Lower lobe of right lung (tissue), 2 donors: ENCODE measurements around the gene LACTBL1. TPM values are rescaled to one million over a fixed set of nuclear protein-coding genes. Genes with fewer than 3 reads are reported as not detected.

Experiments
- ATAC-seq, 2 donors: fragments of 200-7000 bp; cut with Tn5 transposase; one replicate each; pipeline ENCODE4 v1.9.1; 2020 to 2022; ENCODE audit warnings: mild to moderate bottlenecking in 2 of 2, moderate library complexity in 2 of 2
- DNase-seq: peaks from one replicate; pipeline ENCODE4 v3.0.0-alpha.2; 2020
- H3K27ac ChIP-seq: fragments of 200-600 bp; one replicate; pipeline ENCODE4 v1.8.0; 2022
- H3K27me3 ChIP-seq: fragments of 200-600 bp; one replicate; pipeline ENCODE4 v1.8.0; 2022; ENCODE audit warnings: low read depth
- H3K36me3 ChIP-seq: fragments of 200-600 bp; one replicate; pipeline ENCODE4 v1.8.0; 2022; ENCODE audit warnings: mild to moderate bottlenecking
- H3K4me1 ChIP-seq: fragments of 200-600 bp; one replicate; pipeline ENCODE4 v1.8.0; 2022
- H3K4me3 ChIP-seq: fragments of 200-600 bp; one replicate; pipeline ENCODE4 v1.8.0; 2022; ENCODE audit warnings: mild to moderate bottlenecking
- H3K9me3 ChIP-seq: fragments of 200-600 bp; one replicate; pipeline ENCODE4 v1.8.0; 2022
- CTCF ChIP-seq: fragments of 200-600 bp; IDR thresholded peaks from one replicate; pipeline ENCODE4 v1.8.0; 2022; ENCODE audit warnings: antibody characterized with exemption, mild to moderate bottlenecking
- intact Hi-C: fragments of 100-400 bp; cut with DNase I; formaldehyde crosslinking; loops from one replicate; pipeline ENCODE4 v1.11.0; 2022
- total RNA-seq: library from RNA; stranded (reverse); fragmentation: NEBNext Ultra II Directional; extraction: Animal tissue kit (Norgen Biotek cat#: 25700); gene quantifications from one replicate; pipeline ENCODE4 v1.2.1, GENCODE V29; 2021
- donor health status: DM: no; HTN: yes; CAD: no; lungs with severe emphysema.

LACTBL1 gene
- total RNA-seq, 1 donor from 2014 or later = not detected

- peaks cover 11% of the 10 kb centered on the region for H3K27me3 ChIP-seq
- H3K4me1 ChIP-seq = no peaks in the 10 kb centered on the region
- intact Hi-C loops = no loop called here
- DNase-seq (peak; percentile 59), ATAC-seq (peak; percentile 89 to 94)
- no peaks in the 10 kb centered on the region for H3K36me3 ChIP-seq
- no peaks in the 10 kb centered on the region for H3K9me3 ChIP-seq
- H3K27ac ChIP-seq = no peak overlapping the region
- TF ChIP-seq CTCF = peak; percentile 62
- H3K4me3 ChIP-seq = no peak overlapping the region
Measured at GRCh38 chr1:22976461-22977243, 4.0 kb upstream of the LACTBL1 start.

- peaks cover 14% of the 10 kb centered on the region for H3K27me3 ChIP-seq
- no peaks in the 10 kb centered on the region for H3K36me3 ChIP-seq
- ATAC-seq (no peak), DNase-seq (no peak)
- no peak overlapping the region for H3K27ac ChIP-seq
- no peaks in the 10 kb centered on the region for H3K9me3 ChIP-seq
- intact Hi-C loops = no loop called here
- no peak for TF ChIP-seq CTCF
- H3K4me1 ChIP-seq = no peaks in the 10 kb centered on the region
- H3K4me3 ChIP-seq = no peak overlapping the region
Measured at GRCh38 chr1:22976127-22976460, 3.4 kb upstream of the LACTBL1 start.

- ATAC-seq (no peak), DNase-seq (no peak)
- intact Hi-C loops = no loop called here
- Histone ChIP-seq H3K36me3 (no peaks in the 10 kb centered on the region), H3K27me3 (peaks cover 18% of the 10 kb centered on the region), H3K9me3 (no peaks in the 10 kb centered on the region), H3K4me3 (no peak overlapping the region), H3K27ac (no peak overlapping the region), H3K4me1 (no peaks in the 10 kb centered on the region)
- TF ChIP-seq CTCF = no peak
Measured at GRCh38 chr1:22975694-22976093, 3.0 kb upstream of the LACTBL1 start.

- peaks cover 18% of the 10 kb centered on the region for H3K27me3 ChIP-seq
- no peaks in the 10 kb centered on the region for H3K36me3 ChIP-seq
- no peak for ATAC-seq
- no peak overlapping the region for H3K4me3 ChIP-seq
- DNase-seq = no peak
- TF ChIP-seq CTCF = no peak
- H3K27ac ChIP-seq = no peak overlapping the region
- H3K4me1 ChIP-seq = no peaks in the 10 kb centered on the region
- H3K9me3 ChIP-seq = no peaks in the 10 kb centered on the region
- intact Hi-C loops = no loop called here
Measured at GRCh38 chr1:22971611-22972405, 858 bp downstream of the LACTBL1 start.

GRCh38 chr1:22971161-22971560 lies 1.5 kb downstream of the LACTBL1 start:
- H3K4me1 ChIP-seq = no peaks in the 10 kb centered on the region
- H3K27ac ChIP-seq = no peak overlapping the region
- TF ChIP-seq CTCF = no peak
- ATAC-seq (no peak), DNase-seq (no peak)
- intact Hi-C loops = no loop called here
- peaks cover 18% of the 10 kb centered on the region for H3K27me3 ChIP-seq
- no peaks in the 10 kb centered on the region for H3K9me3 ChIP-seq
- H3K36me3 ChIP-seq = no peaks in the 10 kb centered on the region
- H3K4me3 ChIP-seq = no peak overlapping the region
